HCT116 (cell line): ENCODE results near the gene HMGCL.

Source experiments
- ATF3 ChIP-seq: IDR thresholded peaks from 2 replicates; pipeline ENCODE4 v1.6.1; 2012
- CTCF ChIP-seq, 3 experiments: fragments of 200-600 bp in 1 of 3; sonication (generic) in 1 of 3; IDR thresholded peaks in 2 of 3; conservative IDR thresholded peaks in 1 of 3; 2 replicates each; pipeline ENCODE4 v1.5.1; 2012 to 2017; ENCODE audit warnings: low read depth in 2 of 3, low read length in 2 of 3, antibody characterized with exemption in 1 of 3, borderline replicate concordance in 1 of 3, control low read depth in 1 of 3, mild to moderate bottlenecking in 1 of 3, mixed read lengths in 1 of 3, mixed run types in 1 of 3, moderate library complexity in 1 of 3; ENCODE audit not compliant: insufficient read depth in 1 of 3
- EZH2 ChIP-seq: fragments of 200-600 bp; sonication (generic); IDR thresholded peaks from 2 replicates; pipeline ENCODE4 v1.6.1; 2017; ENCODE audit warnings: antibody characterized with exemption, mixed run types
- EZH2phosphoT487 ChIP-seq: fragments of 200-600 bp; IDR thresholded peaks from 2 replicates; pipeline ENCODE4 v1.6.1; 2018; ENCODE audit warnings: antibody characterized with exemption, borderline replicate concordance
- JUND ChIP-seq: IDR thresholded peaks from 2 replicates; pipeline ENCODE4 v1.6.1; 2012
- POLR2A ChIP-seq: IDR thresholded peaks from 2 replicates; pipeline ENCODE4 v1.7.0; 2011; ENCODE audit warnings: borderline replicate concordance; ENCODE audit not compliant: insufficient read depth, insufficient read length; ENCODE audit errors: extremely low read depth
- SP1 ChIP-seq: IDR thresholded peaks from 2 replicates; pipeline ENCODE4 v1.6.1; 2012; ENCODE audit warnings: low read depth

- no peak for TF ChIP-seq POLR2A
- no peak for TF ChIP-seq JUND
- no peak for TF ChIP-seq EZH2
- no peak for TF ChIP-seq ATF3
- no peak for TF ChIP-seq CTCF (IDR thresholded peaks at IDR 0.05 in 2 of 3, conservative IDR thresholded peaks at IDR 0.05 in 1 of 3; ENCODE audit: borderline replicate concordance in 1 of 3, insufficient read depth in 1 of 3, low read depth in 2 of 3, low read length in 2 of 3)
- no peak for TF ChIP-seq EZH2phosphoT487
- no peak for TF ChIP-seq SP1
Measured at GRCh38 chr1:23790696-23791515, 34.3 kb downstream of the HMGCL start, which contains the start of gene LYPLA2.
